Activated naive CD4-positive, alpha-beta T cell treated with anti-CD3 and anti-CD28 coated beads for 36 hours (primary cell): Measurements from ENCODE around the gene ART1. TPM values are rescaled to one million over a fixed set of nuclear protein-coding genes. Genes with fewer than 3 reads are reported as not detected.

Experiments used
- CTCF ChIA-PET: fragments of 350-600 bp; sonication (Branson Sonifier 250); formaldehyde crosslinking; loops from one replicate; lab custom pipeline; 2021; ENCODE audit warnings: antibody characterized with exemption; lab: Charles Lee
- DNase-seq: peaks from one replicate; pipeline ENCODE4 v3.0.0-alpha.2; 2020
- H3K27ac Mint-ChIP-seq: one replicate; pipeline ENCODE4 v1.8.0; 2021; ENCODE audit warnings: mild to moderate bottlenecking, mixed read lengths
- H3K27me3 Mint-ChIP-seq: one replicate; pipeline ENCODE4 v1.8.0; 2021; ENCODE audit warnings: low read depth, mixed read lengths
- H3K36me3 Mint-ChIP-seq: one replicate; pipeline ENCODE4 v1.8.0; 2021; ENCODE audit warnings: low read depth, mixed read lengths
- H3K4me1 Mint-ChIP-seq: one replicate; pipeline ENCODE4 v1.8.0; 2021; ENCODE audit warnings: low read depth, mixed read lengths
- H3K4me3 Mint-ChIP-seq: one replicate; pipeline ENCODE4 v1.8.0; 2021; ENCODE audit warnings: mild to moderate bottlenecking, moderate library complexity, mixed read lengths
- H3K9me3 Mint-ChIP-seq: one replicate; pipeline ENCODE4 v1.8.0; 2021; ENCODE audit warnings: mixed read lengths
- intact Hi-C: fragments of 100-400 bp; cut with micrococcal nuclease; formaldehyde crosslinking; loops from one replicate; pipeline ENCODE4 v1.15.1; 2023
- total RNA-seq, 2 experiments: library from RNA; stranded (reverse); gene quantifications; one replicate each; pipeline ENCODE4 v1.2.3, GENCODE V29; 2021

Gene ART1
- total RNA-seq, 2 experiments from 2014 or later: not detected

DNA sequence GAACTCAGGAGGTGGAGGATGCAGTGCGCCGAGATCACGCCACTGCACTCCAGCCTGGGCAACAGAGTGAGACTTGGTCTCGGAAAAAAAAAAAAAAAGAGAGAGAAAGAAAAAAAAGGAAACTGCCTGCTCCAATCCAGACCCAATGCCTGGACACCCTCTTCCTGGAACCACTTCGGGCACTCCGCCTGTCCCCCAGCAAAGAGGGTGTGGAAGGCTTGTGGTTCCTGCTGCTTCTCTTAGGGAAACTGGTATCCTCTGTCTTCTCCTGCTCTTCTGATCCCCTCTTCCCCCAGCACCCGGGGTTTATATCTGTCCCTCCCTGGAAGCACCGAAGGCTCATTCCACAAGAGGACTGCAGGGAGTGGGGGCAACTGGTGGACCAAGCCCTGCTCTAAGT, 13.3 kb downstream of the ART1 start:
- intact Hi-C loops: no loop called here
- H3K4me1 Mint-ChIP-seq: no peaks in the 10 kb centered on the region
- no peak for DNase-seq
- H3K27ac Mint-ChIP-seq: no peak overlapping the region
- CTCF ChIA-PET: interaction anchor here (0.7 kb wide), 1 partner anchor 15 kb away, joined by 3 read pairs; no protein-coding TSS in a partner anchor
- no peak overlapping the region for H3K4me3 Mint-ChIP-seq
- H3K36me3 Mint-ChIP-seq: no peaks in the 10 kb centered on the region
- no peaks in the 10 kb centered on the region for H3K9me3 Mint-ChIP-seq
- H3K27me3 Mint-ChIP-seq: peaks cover 3% of the 10 kb centered on the region

DNA sequence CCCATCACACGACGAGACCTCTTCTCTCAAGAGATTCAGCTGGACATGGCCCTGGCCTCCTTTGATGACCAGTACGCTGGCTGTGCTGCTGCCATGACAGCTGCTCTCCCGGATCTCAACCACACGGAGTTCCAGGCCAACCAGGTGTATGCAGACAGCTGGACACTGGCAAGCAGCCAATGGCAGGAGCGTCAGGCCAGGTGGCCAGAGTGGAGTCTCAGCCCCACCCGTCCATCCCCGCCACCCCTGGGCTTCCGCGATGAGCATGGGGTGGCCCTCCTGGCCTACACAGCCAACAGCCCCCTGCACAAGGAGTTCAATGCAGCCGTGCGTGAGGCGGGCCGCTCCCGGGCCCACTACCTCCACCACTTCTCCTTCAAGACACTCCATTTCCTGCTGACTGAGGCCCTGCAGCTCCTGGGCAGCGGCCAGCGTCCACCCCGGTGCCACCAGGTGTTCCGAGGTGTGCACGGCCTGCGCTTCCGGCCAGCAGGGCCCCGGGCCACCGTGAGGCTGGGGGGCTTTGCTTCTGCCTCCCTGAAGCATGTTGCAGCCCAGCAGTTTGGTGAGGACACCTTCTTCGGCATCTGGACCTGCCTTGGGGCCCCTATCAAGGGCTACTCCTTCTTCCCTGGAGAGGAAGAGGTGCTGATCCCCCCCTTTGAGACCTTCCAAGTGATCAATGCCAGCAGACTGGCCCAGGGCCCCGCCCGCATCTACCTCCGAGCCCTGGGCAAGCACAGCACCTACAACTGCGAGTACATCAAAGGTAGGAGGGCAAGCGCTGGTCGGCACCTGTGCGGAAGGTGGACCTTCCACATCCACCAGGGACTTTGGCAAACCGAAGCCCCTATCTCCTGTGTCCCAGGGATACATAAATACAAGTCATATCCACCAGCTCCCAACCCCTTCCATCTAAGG, 14.9 kb downstream of the ART1 start:
- no peaks in the 10 kb centered on the region for H3K9me3 Mint-ChIP-seq
- H3K4me3 Mint-ChIP-seq: no peak overlapping the region
- peaks cover under 1% of the 10 kb centered on the region for H3K36me3 Mint-ChIP-seq
- H3K27ac Mint-ChIP-seq: no peak overlapping the region
- H3K27me3 Mint-ChIP-seq: peaks cover 3% of the 10 kb centered on the region
- H3K4me1 Mint-ChIP-seq: no peaks in the 10 kb centered on the region
- intact Hi-C loops: no loop called here
- CTCF ChIA-PET: no interaction called here
- no peak for DNase-seq

DNA sequence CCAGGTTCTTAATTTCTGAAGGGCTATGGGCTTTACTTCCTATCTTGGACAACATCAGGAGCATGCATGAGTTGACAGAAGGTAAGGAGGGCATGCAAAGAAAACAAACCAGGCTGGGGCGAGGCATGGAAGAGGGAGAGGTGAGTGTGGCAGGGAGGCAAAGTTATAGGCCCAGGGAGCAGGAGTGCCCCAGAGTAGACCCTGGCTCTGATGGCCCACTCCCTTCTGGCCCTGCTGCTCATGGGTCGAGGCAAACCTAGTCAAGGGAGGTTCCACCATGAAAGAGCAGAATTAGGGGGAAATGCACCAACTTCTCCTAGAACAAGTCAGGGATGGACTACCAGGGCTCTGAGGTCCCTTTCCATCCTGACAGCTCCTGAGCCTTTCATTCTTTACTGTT, 16.0 kb downstream of the ART1 start:
- peaks cover 3% of the 10 kb centered on the region for H3K27me3 Mint-ChIP-seq
- CTCF ChIA-PET: no interaction called here
- H3K4me1 Mint-ChIP-seq: no peaks in the 10 kb centered on the region
- H3K27ac Mint-ChIP-seq: no peak overlapping the region
- DNase-seq: no peak
- H3K4me3 Mint-ChIP-seq: no peak overlapping the region
- H3K36me3 Mint-ChIP-seq: peaks cover 5% of the 10 kb centered on the region
- no peaks in the 10 kb centered on the region for H3K9me3 Mint-ChIP-seq
- intact Hi-C loops: no loop called here

DNA sequence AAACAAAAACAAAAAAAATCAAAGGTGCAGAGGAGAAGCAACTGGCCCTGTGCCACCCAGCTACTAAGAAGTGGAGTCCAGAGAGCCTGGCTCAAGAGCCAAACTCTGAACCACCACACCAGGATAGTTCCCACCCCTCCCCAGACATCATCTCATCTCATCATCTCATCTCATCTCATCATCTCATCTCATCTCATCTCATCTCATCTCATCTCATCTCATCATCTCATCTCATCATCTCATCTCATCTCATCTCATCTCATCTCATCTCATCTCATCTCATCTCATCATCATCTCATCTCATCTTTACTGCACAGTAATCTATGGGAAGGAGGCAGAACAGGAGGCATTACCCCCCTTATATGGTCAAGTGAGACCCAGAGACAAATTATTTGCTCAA, 17.9 kb downstream of the ART1 start:
- Mint-ChIP-seq H3K4me1 (no peaks in the 10 kb centered on the region), H3K4me3 (no peak overlapping the region), H3K36me3 (peaks cover 6% of the 10 kb centered on the region), H3K27me3 (peaks cover 3% of the 10 kb centered on the region), H3K9me3 (no peaks in the 10 kb centered on the region), H3K27ac (no peak overlapping the region)
- intact Hi-C loops: no loop called here
- no peak for DNase-seq
- CTCF ChIA-PET: no interaction called here

DNA sequence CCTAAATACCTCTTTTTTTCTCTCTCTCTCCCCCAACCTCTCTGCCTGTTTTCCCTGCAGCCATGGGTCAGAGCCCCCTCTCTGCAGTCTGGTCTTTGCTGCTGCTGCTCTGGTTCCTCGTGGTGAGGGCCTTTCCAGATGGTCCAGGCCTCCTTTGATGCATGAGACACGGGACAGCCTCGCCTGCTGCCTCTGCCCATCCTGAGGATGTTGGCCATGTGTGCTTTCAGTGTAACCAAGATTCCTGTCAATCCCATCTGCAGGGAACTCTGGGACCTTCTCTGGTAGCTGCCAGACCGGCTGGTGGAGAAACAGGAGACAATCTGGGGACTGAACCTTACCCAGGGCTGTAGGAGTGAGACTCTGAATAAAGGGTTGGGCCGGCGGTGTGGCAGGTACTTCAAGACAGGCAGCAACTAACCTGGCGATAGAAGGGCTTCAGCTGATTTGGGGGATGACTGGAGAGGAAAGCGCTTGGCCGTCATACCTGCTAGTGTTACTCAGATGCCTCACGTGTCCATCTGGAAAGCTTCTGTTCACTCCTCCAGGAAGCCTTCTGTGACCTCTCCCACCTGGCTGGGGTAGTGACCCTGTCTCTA, 19.2 kb downstream of the ART1 start:
- Mint-ChIP-seq H3K4me1 (no peaks in the 10 kb centered on the region), H3K27me3 (no peaks in the 10 kb centered on the region), H3K9me3 (no peaks in the 10 kb centered on the region), H3K36me3 (peaks cover 9% of the 10 kb centered on the region), H3K4me3 (no peak overlapping the region), H3K27ac (no peak overlapping the region)
- DNase-seq: no peak
- intact Hi-C loops: no loop called here
- CTCF ChIA-PET: interaction anchor here (0.8 kb wide), 1 partner anchor 114 kb away, joined by 3 read pairs; no protein-coding TSS in a partner anchor

DNA sequence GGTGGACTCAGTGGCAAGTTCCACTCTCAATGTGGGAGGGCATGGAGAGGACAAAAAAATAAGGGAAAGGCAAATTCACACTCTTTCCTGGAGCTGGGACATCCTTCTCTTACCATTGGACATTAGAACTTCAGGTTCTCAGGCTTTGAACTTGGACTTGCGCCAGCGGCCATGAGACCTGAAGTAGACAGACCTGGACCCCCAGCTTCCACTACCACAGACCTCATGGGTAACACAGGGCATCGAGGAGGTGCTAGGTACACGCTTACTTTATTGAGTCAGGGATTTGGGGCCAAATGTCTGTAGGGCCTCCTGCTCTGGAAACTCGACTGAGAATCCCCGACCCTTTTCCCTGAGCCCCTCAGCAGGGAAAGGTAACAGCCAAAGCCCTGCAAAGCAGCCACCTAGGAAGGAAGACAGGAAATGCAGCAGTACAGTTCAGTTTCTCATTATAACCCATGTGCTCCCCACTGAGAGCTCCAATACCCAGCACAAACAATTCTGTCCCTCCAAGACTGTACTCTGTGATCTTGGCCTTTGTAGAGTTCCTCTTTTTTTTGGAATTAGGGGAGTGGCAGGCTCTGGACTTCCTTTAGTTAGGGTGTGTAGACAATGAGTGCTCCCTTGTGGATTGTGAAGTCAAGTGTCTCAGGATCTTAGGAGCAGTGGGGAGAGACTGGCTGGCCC, 20.6 kb downstream of the ART1 start:
- intact Hi-C loops: no loop called here
- Mint-ChIP-seq H3K27ac (no peak overlapping the region), H3K4me3 (no peak overlapping the region), H3K27me3 (no peaks in the 10 kb centered on the region), H3K4me1 (no peaks in the 10 kb centered on the region), H3K9me3 (no peaks in the 10 kb centered on the region), H3K36me3 (peaks cover 18% of the 10 kb centered on the region)
- DNase-seq: no peak
- CTCF ChIA-PET: no interaction called here

DNA sequence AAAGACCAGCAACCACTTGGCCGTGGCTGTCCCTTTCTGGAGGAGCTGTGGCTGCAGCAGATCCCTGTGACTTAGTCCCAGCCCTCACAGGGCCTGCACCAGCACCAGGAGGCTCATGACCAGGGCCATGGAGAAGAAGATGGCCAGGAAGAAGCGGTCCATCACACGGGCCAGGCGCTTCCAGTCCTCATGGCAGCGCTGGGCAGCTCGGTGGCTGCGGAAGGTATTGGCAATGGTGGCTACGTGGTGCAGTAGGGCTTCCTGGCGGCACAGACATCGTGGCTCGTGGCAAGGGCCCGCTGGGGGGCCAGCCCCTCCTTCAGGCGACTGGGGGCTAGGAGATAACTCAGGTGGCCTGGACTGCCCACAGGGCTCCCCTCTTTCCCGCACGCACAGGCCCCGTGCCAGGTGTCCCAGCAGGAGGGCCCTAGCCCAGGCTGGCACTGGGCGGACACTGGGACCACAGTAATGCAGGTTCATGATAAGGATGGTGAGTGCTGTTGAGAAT, 21.1 kb downstream of the ART1 start:
- H3K4me3 Mint-ChIP-seq: no peak overlapping the region
- intact Hi-C loops: no loop called here
- CTCF ChIA-PET: no interaction called here
- H3K27ac Mint-ChIP-seq: no peak overlapping the region
- no peaks in the 10 kb centered on the region for H3K4me1 Mint-ChIP-seq
- DNase-seq: no peak
- H3K27me3 Mint-ChIP-seq: no peaks in the 10 kb centered on the region
- H3K9me3 Mint-ChIP-seq: no peaks in the 10 kb centered on the region
- peaks cover 22% of the 10 kb centered on the region for H3K36me3 Mint-ChIP-seq

DNA sequence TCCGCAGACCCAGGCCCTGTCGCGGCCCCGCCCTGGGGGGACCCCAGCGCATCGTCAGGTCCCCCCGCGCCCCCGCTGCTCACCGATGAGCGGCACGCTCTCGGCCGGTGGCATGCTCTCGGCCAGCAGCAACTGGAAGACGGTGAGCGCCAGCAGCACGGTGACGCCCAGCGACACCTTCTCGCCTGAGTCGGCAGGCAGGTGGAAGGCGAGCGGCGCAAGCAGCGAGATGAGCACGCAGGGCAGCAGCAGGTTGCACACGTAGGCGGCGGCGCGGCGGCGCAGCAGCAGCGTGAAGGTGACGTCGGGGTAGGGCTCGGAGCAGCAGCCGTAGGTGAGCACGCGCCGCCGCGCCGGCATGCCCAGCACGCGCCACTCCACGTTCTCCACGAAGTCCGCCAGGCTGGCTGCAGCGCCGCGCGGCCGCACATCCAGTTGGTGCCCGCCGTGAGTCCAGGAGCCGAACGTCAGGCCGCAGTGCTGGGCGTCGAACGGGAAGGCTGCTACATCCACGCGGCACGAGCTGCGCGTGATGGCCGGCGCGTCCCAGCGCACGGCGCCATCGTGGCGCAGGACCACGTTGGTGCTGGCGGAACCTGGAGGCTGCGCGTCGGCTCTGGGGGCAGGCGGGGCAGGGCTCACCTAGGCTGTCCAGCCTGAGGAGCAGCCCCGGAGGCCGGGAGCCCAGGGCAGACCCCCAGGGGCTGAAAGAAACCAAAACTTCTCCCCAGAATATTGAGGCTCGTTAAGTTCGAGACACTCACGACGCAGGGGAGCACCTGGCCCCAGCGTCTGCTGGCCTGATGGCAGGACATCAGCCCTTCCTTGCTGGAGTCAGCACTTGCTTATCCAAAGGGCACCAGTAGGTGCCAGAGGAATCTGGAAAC, 22.5 kb downstream of the ART1 start:
- CTCF ChIA-PET: no interaction called here
- no peaks in the 10 kb centered on the region for H3K27me3 Mint-ChIP-seq
- H3K4me1 Mint-ChIP-seq: no peaks in the 10 kb centered on the region
- peaks cover 25% of the 10 kb centered on the region for H3K36me3 Mint-ChIP-seq
- intact Hi-C loops: no loop called here
- H3K4me3 Mint-ChIP-seq: no peak overlapping the region
- DNase-seq: no peak
- H3K27ac Mint-ChIP-seq: no peak overlapping the region
- H3K9me3 Mint-ChIP-seq: no peaks in the 10 kb centered on the region

DNA sequence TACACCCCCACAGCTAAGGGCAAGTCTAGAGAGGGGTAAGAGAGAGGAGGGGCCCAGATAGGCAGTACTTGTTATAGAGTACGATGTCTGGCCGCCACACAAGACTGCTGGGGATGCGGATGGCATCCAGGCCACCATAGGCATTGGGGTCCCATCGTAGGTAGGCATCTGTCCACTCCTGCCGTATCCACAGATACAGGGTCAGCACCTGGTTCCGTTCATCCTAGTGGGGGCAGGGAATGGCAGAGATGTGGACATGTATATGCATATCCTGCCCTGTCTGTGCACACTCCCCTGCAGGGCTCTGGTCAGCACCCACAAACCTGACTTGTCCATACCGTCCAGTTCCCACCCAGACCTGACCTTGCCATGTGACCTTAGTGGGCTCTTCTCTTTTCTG, 24.2 kb downstream of the ART1 start:
- H3K27ac Mint-ChIP-seq: no peak overlapping the region
- H3K4me1 Mint-ChIP-seq: no peaks in the 10 kb centered on the region
- peaks cover 27% of the 10 kb centered on the region for H3K36me3 Mint-ChIP-seq
- DNase-seq: no peak
- H3K4me3 Mint-ChIP-seq: no peak overlapping the region
- no peaks in the 10 kb centered on the region for H3K27me3 Mint-ChIP-seq
- intact Hi-C loops: no loop called here
- no peaks in the 10 kb centered on the region for H3K9me3 Mint-ChIP-seq
- CTCF ChIA-PET: interaction anchor here (0.7 kb wide), 1 partner anchor 60 kb away, joined by 3 read pairs; no protein-coding TSS in a partner anchor

DNA sequence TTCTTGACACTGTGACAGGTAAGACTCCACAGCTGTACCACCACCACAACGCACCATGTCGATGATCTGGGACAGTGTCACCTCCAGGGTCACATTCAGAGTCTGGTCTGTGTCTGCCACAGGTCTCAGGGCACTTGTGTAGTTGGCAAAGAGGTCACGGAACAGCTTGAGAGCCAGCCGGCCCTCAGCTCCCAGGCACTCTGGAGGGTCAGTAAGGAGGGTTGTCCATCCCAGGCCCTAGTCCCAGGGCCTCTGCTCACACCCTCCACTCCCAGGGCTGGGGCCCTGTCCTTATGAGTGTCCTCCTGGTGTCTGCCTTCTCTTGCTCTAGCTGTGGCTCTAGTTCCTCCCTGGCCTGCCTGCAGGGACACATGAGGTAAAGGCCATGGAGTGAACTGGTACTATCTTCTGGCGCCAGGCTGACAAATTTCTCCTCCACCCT, 24.8 kb downstream of the ART1 start:
- CTCF ChIA-PET: no interaction called here

DNA sequence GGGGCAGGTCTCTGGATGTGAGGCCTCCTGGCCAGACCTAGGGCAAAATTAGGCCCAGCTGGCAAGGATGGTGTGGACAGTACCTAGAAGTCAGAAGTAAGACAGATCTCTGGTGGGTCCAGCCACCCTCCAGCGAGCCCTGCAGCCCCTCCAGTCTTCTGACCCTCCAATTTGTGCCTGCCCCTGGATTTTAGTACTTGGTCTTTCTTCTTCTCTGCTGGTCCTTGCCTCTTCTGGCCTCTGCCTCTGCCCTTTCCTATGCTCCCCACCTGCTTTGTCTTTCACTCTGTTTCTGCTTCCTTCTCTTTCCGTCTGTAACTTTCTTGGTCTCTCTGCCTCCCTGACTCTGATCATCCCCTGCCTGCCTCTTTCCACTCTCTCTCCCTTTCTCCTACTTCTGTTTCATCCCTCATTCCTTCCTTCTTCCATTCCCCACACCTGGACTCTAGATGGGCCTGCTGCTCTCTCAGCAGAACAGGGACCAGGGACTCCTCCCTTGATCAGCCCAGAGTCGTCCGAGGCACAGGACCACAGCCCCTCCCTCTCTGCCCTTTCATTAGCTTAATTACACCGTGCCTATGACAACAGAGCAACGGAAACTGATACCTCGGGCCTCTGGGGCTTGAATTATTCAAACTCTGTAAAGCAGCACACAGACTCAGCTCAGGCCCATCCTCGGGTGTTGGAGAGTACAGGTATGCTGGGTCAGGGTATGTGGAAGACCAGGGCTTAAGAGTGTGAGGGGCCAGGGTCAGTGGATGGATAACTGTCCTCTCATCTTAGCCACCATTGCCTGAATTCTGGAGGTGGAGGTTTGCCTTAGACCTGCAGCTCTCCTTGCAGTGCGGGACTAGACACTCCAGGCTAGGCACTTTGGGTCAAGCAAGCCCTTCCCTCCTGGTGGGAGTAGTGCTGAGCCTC, 26.7 kb downstream of the ART1 start, which contains the start of gene CHRNA10:
CHRNA10 (minus strand) TSS at position 51 of the 921 bp plus-strand sequence. CDS start 72 bp downstream, outside the sequence.
- CTCF ChIA-PET: interaction anchor here (0.6 kb wide), 1 partner anchor 75 kb away, joined by 4 read pairs; no protein-coding TSS in a partner anchor
- Mint-ChIP-seq H3K27me3 (no peaks in the 10 kb centered on the region), H3K27ac (peak within 1 kb of the TSS; percentile 7), H3K9me3 (no peaks in the 10 kb centered on the region), H3K4me1 (peaks cover 3% of the 10 kb centered on the region), H3K36me3 (peaks cover 30% of the 10 kb centered on the region), H3K4me3 (no peak within 1 kb of the TSS)
- DNase-seq: no peak
- intact Hi-C loops: no loop called here

More for the DNA sequence above, 24.8 kb downstream of the ART1 start:
- DNase-seq: no peak
- H3K36me3 Mint-ChIP-seq: peaks cover 31% of the 10 kb centered on the region
- H3K27me3 Mint-ChIP-seq: no peaks in the 10 kb centered on the region
- H3K4me1 Mint-ChIP-seq: peaks cover 3% of the 10 kb centered on the region
- no peaks in the 10 kb centered on the region for H3K9me3 Mint-ChIP-seq
- no peak overlapping the region for H3K4me3 Mint-ChIP-seq
- intact Hi-C loops: no loop called here
- no peak overlapping the region for H3K27ac Mint-ChIP-seq
